ENCODE measurements around the gene EDA. TPM values are rescaled to one million over a fixed set of nuclear protein-coding genes. Genes with fewer than 3 reads are reported as not detected.

The EDA gene
- total and polyA plus RNA-seq, 9 donors, result 4.5 to 9.3 (median 8.4) TPM

- no peak overlapping the region for H3K27ac ChIP-seq
- WGBS, 3 donors, result 81 to 87% (median 86%) methylated on average over 9 of the region's 9 CpGs
- no peaks in the 10 kb centered on the region for H3K27me3 ChIP-seq
- no peak overlapping the region for H3K4me3 ChIP-seq
- no peaks in the 10 kb centered on the region for H3K4me1 ChIP-seq (ENCODE audit: insufficient read depth)
- no peaks in the 10 kb centered on the region for H3K36me3 ChIP-seq
- DNase-seq, result no peak
- intact Hi-C loops (cut with DNase I), result no loop called here
- TF ChIP-seq CTCF (IDR thresholded peaks at IDR 0.05), result no peak
- TF ChIP-seq EP300 (IDR thresholded peaks at IDR 0.05), result no peak
- TF ChIP-seq POLR2A (IDR thresholded peaks at IDR 0.05), result no peak
- no peaks in the 10 kb centered on the region for H3K9me3 ChIP-seq
Measured at GRCh38 chrX:70043685-70044084, 427.8 kb downstream of the EDA start.

GRCh38 chrX:70044541-70045245 lies 428.8 kb downstream of the EDA start:
- H3K27ac ChIP-seq, result no peak overlapping the region
- no peak for DNase-seq
- WGBS, 3 donors, result 55 to 64% (median 58%) methylated on average over 4 of the region's 4 CpGs
- TF ChIP-seq POLR2A (IDR thresholded peaks at IDR 0.05), result no peak
- TF ChIP-seq EP300 (IDR thresholded peaks at IDR 0.05), result no peak
- TF ChIP-seq CTCF (IDR thresholded peaks at IDR 0.05), result no peak
- no peaks in the 10 kb centered on the region for H3K9me3 ChIP-seq
- intact Hi-C loops (cut with DNase I), result no loop called here
- no peaks in the 10 kb centered on the region for H3K4me1 ChIP-seq (ENCODE audit: insufficient read depth)
- H3K27me3 ChIP-seq, result no peaks in the 10 kb centered on the region
- no peaks in the 10 kb centered on the region for H3K36me3 ChIP-seq
- H3K4me3 ChIP-seq, result no peak overlapping the region

GRCh38 chrX:70046978-70047377 lies 431.1 kb downstream of the EDA start:
- no peak for DNase-seq
- Histone ChIP-seq H3K27me3 (no peaks in the 10 kb centered on the region), H3K9me3 (no peaks in the 10 kb centered on the region), H3K4me1 (ENCODE audit: insufficient read depth) (no peaks in the 10 kb centered on the region), H3K36me3 (no peaks in the 10 kb centered on the region), H3K27ac (no peak overlapping the region), H3K4me3 (no peak overlapping the region)
- TF ChIP-seq CTCF (IDR thresholded peaks at IDR 0.05) (no peak), POLR2A (IDR thresholded peaks at IDR 0.05) (no peak)
- intact Hi-C loops (cut with DNase I), result no loop called here

- Histone ChIP-seq H3K4me3 (no peak overlapping the region), H3K4me1 (ENCODE audit: insufficient read depth) (no peaks in the 10 kb centered on the region), H3K27me3 (no peaks in the 10 kb centered on the region), H3K27ac (no peak overlapping the region), H3K36me3 (no peaks in the 10 kb centered on the region), H3K9me3 (no peaks in the 10 kb centered on the region)
- intact Hi-C loops (cut with DNase I), result no loop called here
- TF ChIP-seq CTCF (IDR thresholded peaks at IDR 0.05), result no peak
- no peak for TF ChIP-seq EP300 (IDR thresholded peaks at IDR 0.05)
- no peak for TF ChIP-seq POLR2A (IDR thresholded peaks at IDR 0.05)
- DNase-seq, result no peak
- 73 to 80% (median 74%) methylated on average over 3 of the region's 3 CpGs for WGBS, 3 donors
Measured at GRCh38 chrX:70049406-70049805, 433.5 kb downstream of the EDA start.
